Activated naive CD4-positive, alpha-beta T cell treated with anti-CD3 and anti-CD28 coated beads, Interleukin-2, amount 10 ng/mL, durations not matched to agents 7 days and 5 days (primary cell): Measurements from ENCODE around the gene KCNJ2.

Experiments used
- CTCF ChIA-PET: fragments of 350-600 bp; sonication (Branson Sonifier 250); formaldehyde crosslinking; loops from one replicate; lab custom pipeline; 2021; ENCODE audit warnings: antibody characterized with exemption; lab: Charles Lee
- DNase-seq: peaks from one replicate; pipeline ENCODE4 v3.0.0-alpha.2; 2020
- H3K27ac Mint-ChIP-seq: one replicate; pipeline ENCODE4 v1.8.0; 2021; ENCODE audit warnings: mild to moderate bottlenecking, moderate library complexity, mixed read lengths
- H3K27me3 Mint-ChIP-seq: one replicate; pipeline ENCODE4 v1.8.0; 2021; ENCODE audit warnings: mild to moderate bottlenecking, mixed read lengths
- H3K36me3 Mint-ChIP-seq: one replicate; pipeline ENCODE4 v1.8.0; 2021; ENCODE audit warnings: mixed read lengths
- H3K4me1 Mint-ChIP-seq: one replicate; pipeline ENCODE4 v1.8.0; 2021; ENCODE audit warnings: mixed read lengths
- H3K4me3 Mint-ChIP-seq: one replicate; pipeline ENCODE4 v1.8.0; 2021; ENCODE audit warnings: mild to moderate bottlenecking, moderate library complexity, mixed read lengths
- H3K9me3 Mint-ChIP-seq: one replicate; pipeline ENCODE4 v1.8.0; 2021; ENCODE audit warnings: mixed read lengths

KCNJ2 gene

DNA sequence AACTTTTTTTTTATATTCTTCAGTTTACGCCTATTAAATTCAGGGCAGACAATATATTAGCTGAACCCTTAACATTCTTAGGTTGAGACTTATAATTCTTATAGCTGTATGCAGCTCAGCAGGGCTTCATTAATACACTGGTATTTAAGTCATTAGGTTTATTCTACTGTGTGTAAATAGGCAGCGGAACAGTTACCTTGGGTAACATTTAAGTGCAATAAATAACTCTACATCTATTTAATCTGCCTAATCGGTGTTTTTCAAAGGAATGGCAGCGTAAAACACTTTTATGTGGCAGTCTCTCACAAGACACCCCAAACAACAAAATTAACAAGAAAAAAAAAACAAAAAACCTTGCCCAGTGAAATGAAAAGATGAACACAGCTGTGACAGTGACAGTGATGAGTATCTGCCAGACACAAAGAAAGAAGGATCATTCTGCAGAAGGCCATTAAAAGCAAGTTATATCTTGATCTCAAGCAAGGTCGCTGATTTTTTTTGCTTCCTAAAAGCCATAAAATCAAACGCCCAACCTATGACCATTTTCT lies 32.6 kb downstream of the KCNJ2 start:
- CTCF ChIA-PET: no interaction called here
- H3K4me1 Mint-ChIP-seq: no peaks in the 10 kb centered on the region
- H3K4me3 Mint-ChIP-seq: no peak overlapping the region
- no peaks in the 10 kb centered on the region for H3K9me3 Mint-ChIP-seq
- no peak overlapping the region for H3K27ac Mint-ChIP-seq
- no peak for DNase-seq
- no peaks in the 10 kb centered on the region for H3K36me3 Mint-ChIP-seq
- no peaks in the 10 kb centered on the region for H3K27me3 Mint-ChIP-seq

- Mint-ChIP-seq H3K4me3 (no peak overlapping the region), H3K36me3 (no peaks in the 10 kb centered on the region), H3K4me1 (no peaks in the 10 kb centered on the region), H3K27me3 (no peaks in the 10 kb centered on the region), H3K9me3 (no peaks in the 10 kb centered on the region), H3K27ac (no peak overlapping the region)
- CTCF ChIA-PET: no interaction called here
- DNase-seq: no peak
These were observed 33.5 kb downstream of the KCNJ2 start for GRCh38 chr17:70202840-70203239.

DNA sequence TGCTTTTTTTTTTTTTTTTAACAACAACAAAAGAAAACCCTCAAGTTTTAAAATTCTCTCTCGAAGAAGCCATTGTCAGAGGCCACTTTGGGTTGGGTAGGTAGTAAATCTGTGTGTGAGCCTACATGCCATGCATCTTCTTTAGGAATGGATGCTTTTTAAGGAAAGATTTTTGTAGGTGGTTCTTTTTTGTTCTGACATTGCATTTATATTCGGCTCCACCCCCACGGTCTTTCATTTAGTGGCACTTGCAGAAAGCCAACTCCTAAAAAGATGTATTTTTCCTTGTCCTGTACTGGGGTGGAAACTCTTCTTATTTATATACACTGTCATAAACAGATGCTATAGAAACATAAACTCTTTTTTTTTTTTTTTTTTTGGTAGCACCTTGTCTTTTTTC lies 35.1 kb downstream of the KCNJ2 start:
- no peak overlapping the region for H3K4me3 Mint-ChIP-seq
- no peak overlapping the region for H3K27ac Mint-ChIP-seq
- no peak for DNase-seq
- no peaks in the 10 kb centered on the region for H3K36me3 Mint-ChIP-seq
- no peaks in the 10 kb centered on the region for H3K9me3 Mint-ChIP-seq
- no peaks in the 10 kb centered on the region for H3K4me1 Mint-ChIP-seq
- CTCF ChIA-PET: no interaction called here
- no peaks in the 10 kb centered on the region for H3K27me3 Mint-ChIP-seq

- Mint-ChIP-seq H3K27ac (no peak overlapping the region), H3K36me3 (no peaks in the 10 kb centered on the region), H3K4me1 (no peaks in the 10 kb centered on the region), H3K4me3 (no peak overlapping the region), H3K27me3 (no peaks in the 10 kb centered on the region), H3K9me3 (no peaks in the 10 kb centered on the region)
- CTCF ChIA-PET: no interaction called here
- DNase-seq: no peak
These were observed 36.1 kb downstream of the KCNJ2 start for GRCh38 chr17:70205401-70205800.

DNA sequence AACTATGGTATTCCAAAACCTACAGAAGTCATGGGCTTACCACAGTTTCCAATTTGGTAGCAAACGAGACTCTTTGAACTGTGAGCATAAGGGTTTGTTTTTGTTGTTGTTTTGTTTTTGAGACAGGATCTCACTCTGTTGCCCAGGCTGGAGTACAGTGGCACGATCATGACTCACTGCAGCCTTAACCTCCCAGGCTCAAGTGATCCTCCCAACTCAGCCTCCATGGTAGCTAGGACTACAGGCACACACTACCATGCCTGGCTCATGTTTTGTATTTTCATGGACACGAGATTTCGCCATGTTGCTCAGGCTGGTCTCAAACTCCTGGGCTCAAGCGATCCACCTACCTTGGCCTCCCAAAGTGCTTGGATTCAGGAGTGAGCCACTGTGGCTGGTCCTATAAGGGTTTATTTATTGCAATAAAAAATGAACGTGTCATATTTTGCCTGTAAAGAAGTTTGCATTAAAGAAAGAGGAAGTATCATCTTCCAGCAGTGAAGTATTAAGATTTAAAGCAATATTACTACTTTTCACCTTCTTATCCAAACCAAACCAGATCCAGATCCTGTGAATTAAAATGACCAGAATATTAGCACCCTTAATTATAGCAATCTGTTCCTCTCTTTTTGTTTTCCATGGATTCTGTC lies 37.2 kb downstream of the KCNJ2 start:
- DNase-seq: no peak
- H3K27me3 Mint-ChIP-seq: no peaks in the 10 kb centered on the region
- CTCF ChIA-PET: no interaction called here
- H3K9me3 Mint-ChIP-seq: no peaks in the 10 kb centered on the region
- H3K36me3 Mint-ChIP-seq: no peaks in the 10 kb centered on the region
- no peak overlapping the region for H3K27ac Mint-ChIP-seq
- H3K4me1 Mint-ChIP-seq: no peaks in the 10 kb centered on the region
- no peak overlapping the region for H3K4me3 Mint-ChIP-seq

DNA sequence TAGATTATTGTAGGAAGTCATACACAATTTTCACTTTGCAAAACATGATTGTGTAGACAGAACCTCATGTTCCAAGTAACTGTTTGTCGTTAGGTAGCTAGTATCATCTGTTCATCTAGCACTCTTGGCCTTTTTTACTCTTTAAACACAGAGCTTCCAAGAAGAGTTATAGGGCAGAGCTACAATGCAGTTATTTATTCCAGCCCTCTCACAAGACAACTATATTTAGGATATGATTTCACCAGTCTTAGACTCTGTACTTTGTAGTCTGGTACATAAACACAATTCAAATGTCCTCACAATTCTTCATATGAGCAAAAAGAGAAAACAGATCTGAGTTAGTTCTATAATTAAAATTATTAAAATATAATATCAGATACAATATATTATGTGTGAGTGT lies 37.9 kb downstream of the KCNJ2 start:
- Mint-ChIP-seq H3K9me3 (no peaks in the 10 kb centered on the region), H3K27ac (no peak overlapping the region), H3K27me3 (no peaks in the 10 kb centered on the region), H3K36me3 (no peaks in the 10 kb centered on the region), H3K4me3 (no peak overlapping the region), H3K4me1 (no peaks in the 10 kb centered on the region)
- CTCF ChIA-PET: no interaction called here
- DNase-seq: no peak

DNA sequence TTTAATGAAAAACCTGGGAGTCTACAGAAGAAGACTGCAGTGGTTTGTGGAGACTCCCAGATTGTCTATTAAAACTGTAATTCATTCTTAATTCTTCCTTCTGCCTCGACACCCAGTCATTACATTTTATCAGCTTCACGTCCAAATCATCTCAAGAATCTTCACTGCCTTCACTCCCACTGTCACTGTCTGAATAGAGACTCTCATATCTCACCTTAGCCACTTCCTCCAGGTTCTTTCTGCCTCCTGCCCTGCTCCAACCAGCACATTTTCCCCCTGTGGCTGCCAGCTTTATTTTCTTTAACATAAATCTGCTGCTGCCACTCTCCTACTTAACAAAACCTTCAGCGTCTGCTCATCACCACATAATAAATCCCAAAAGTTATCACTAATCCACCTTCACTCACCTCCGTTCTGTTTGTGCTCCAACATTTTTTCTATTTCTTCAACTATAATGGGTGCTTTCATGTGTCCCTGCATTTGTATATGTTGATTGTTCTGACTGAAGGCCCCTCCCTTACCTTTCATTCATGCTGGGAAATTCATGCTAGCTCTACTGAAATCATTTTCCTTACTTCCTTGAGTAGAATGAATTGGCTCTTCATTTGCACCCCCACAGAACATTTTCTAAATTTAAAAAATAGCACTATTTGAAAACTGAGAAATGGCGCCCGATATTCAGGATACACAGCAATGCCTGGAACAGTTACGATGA lies 38.9 kb downstream of the KCNJ2 start:
- Mint-ChIP-seq H3K9me3 (peaks cover 3% of the 10 kb centered on the region), H3K36me3 (no peaks in the 10 kb centered on the region), H3K27ac (no peak overlapping the region), H3K4me3 (no peak overlapping the region), H3K27me3 (no peaks in the 10 kb centered on the region), H3K4me1 (no peaks in the 10 kb centered on the region)
- CTCF ChIA-PET: no interaction called here
- no peak for DNase-seq

GRCh38 chr17:70208825-70209555 lies 39.7 kb downstream of the KCNJ2 start:
- Mint-ChIP-seq H3K27ac (no peak overlapping the region), H3K4me1 (no peaks in the 10 kb centered on the region), H3K4me3 (no peak overlapping the region), H3K9me3 (peaks cover 5% of the 10 kb centered on the region), H3K27me3 (no peaks in the 10 kb centered on the region), H3K36me3 (no peaks in the 10 kb centered on the region)
- CTCF ChIA-PET: no interaction called here
- no peak for DNase-seq

DNA sequence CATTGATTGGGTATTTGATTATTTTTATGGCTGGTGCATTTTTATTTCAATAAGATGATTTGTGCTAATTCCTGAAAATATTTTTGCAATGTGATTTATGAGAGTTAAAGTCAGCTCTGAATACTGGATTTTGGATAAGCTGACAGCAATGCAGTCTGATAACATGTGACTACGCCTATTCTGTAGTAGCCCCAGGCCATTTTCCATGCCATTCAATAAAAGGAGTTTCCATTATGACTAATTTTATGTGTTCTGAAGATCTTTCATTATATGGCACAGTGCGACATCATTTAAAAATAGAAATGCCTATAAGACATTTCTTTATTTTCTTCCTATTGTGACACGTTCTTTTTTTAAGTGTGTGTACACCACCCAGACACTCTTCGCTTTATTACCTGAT lies 46.3 kb downstream of the KCNJ2 start:
- Mint-ChIP-seq H3K4me1 (no peaks in the 10 kb centered on the region), H3K27me3 (no peaks in the 10 kb centered on the region), H3K4me3 (no peak overlapping the region), H3K27ac (no peak overlapping the region), H3K36me3 (no peaks in the 10 kb centered on the region), H3K9me3 (peaks cover 5% of the 10 kb centered on the region)
- DNase-seq: no peak
- CTCF ChIA-PET: no interaction called here

- Mint-ChIP-seq H3K4me3 (no peak overlapping the region), H3K27me3 (no peaks in the 10 kb centered on the region), H3K4me1 (no peaks in the 10 kb centered on the region), H3K27ac (no peak overlapping the region), H3K9me3 (peaks cover 5% of the 10 kb centered on the region), H3K36me3 (no peaks in the 10 kb centered on the region)
- CTCF ChIA-PET: interaction anchor here (0.6 to 0.7 kb wide), 2 partner anchors 56 to 1101 kb away, joined by 3 read pairs; no protein-coding TSS in a partner anchor
- no peak for DNase-seq
These were observed 48.2 kb downstream of the KCNJ2 start for GRCh38 chr17:70217571-70217970.

DNA sequence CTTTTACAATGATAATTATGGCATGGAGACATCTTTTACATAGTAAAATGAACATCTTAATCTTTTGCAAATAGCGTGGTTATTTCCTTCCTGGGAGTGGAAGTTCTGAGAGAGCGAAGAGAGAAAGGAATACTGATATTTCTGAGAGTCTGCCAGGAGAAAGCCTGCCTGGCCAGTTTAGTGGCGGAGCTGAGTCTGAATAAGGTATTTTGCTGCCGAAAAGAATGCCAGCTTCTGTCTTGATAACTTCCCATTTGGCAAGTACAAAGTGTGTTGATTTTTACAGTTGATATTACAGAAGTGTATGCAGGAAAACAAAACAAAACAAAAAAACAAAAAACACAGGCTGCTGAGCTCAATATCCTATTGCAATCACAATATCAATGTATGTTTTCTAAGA lies 55.9 kb downstream of the KCNJ2 start:
- no peak overlapping the region for H3K4me3 Mint-ChIP-seq
- CTCF ChIA-PET: no interaction called here
- no peak for DNase-seq
- H3K27ac Mint-ChIP-seq: no peak overlapping the region
- H3K9me3 Mint-ChIP-seq: no peaks in the 10 kb centered on the region
- no peaks in the 10 kb centered on the region for H3K27me3 Mint-ChIP-seq
- H3K4me1 Mint-ChIP-seq: no peaks in the 10 kb centered on the region
- no peaks in the 10 kb centered on the region for H3K36me3 Mint-ChIP-seq
